Natural killer cell (primary cell): ENCODE measurements around the gene HAAO. TPM values are rescaled to one million over a fixed set of nuclear protein-coding genes. Genes with fewer than 3 reads are reported as not detected.

Source experiments
- ATAC-seq, 3 donors: fragments of 150-1000 bp in 2 of 3; fragments of 200-7000 bp in 1 of 3; cut with Tn5 transposase; 1 replicate in 1 of 3; 2 replicates in 2 of 3; pipeline ENCODE4 v1.10.0; 2021; ENCODE audit warnings: mild to moderate bottlenecking in 2 of 3, moderate library complexity in 2 of 3
- DNase-seq, 2 donors: peaks; one replicate each; pipeline versions ENCODE4 v3.0.0 to v3.0.0-alpha.2; 2013 to 2021; ENCODE audit warnings: mixed read lengths in 1 of 2
- H3K27ac ChIP-seq: one replicate; pipeline ENCODE4 v1.5.1; 2013; ENCODE audit warnings: mild to moderate bottlenecking, low read length
- H3K27me3 ChIP-seq: one replicate; pipeline ENCODE4 v1.6.1; 2013; ENCODE audit warnings: low read length; ENCODE audit not compliant: control insufficient read depth, insufficient read depth
- H3K36me3 ChIP-seq: one replicate; pipeline ENCODE4 v1.6.1; 2013; ENCODE audit warnings: low read length; ENCODE audit not compliant: control insufficient read depth, insufficient read depth
- H3K4me1 ChIP-seq: one replicate; pipeline ENCODE4 v1.6.1; 2013; ENCODE audit warnings: low read length; ENCODE audit not compliant: control insufficient read depth, insufficient read depth
- H3K4me3 ChIP-seq: one replicate; pipeline ENCODE4 v1.5.1; 2013; ENCODE audit warnings: low read length
- H3K9me3 ChIP-seq: one replicate; pipeline ENCODE4 v1.6.1; 2013; ENCODE audit warnings: low read length; ENCODE audit not compliant: control insufficient read depth, insufficient read depth
- H3K27ac Mint-ChIP-seq, 2 donors: one replicate each; pipeline ENCODE4 v1.8.0; 2022; ENCODE audit warnings: mild to moderate bottlenecking in 2 of 2, mixed read lengths in 2 of 2, moderate library complexity in 1 of 2
- H3K27me3 Mint-ChIP-seq, 2 donors: one replicate each; pipeline ENCODE4 v1.8.0; 2022; ENCODE audit warnings: low read depth in 2 of 2, mixed read lengths in 2 of 2
- H3K36me3 Mint-ChIP-seq: one replicate; pipeline ENCODE4 v1.8.0; 2022; ENCODE audit warnings: mixed read lengths
- H3K4me1 Mint-ChIP-seq, 2 donors: one replicate each; pipeline ENCODE4 v1.8.0; 2022; ENCODE audit warnings: mixed read lengths in 2 of 2
- H3K4me3 Mint-ChIP-seq: one replicate; pipeline ENCODE4 v1.8.0; 2022; ENCODE audit warnings: mild to moderate bottlenecking, moderate library complexity, mixed read lengths
- H3K9me3 Mint-ChIP-seq, 2 donors: one replicate each; pipeline ENCODE4 v1.8.0; 2022; ENCODE audit warnings: mixed read lengths in 2 of 2
- CTCF ChIP-seq: fragments of 200-600 bp; IDR thresholded peaks from one replicate; pipeline ENCODE4 v1.8.0; 2022; ENCODE audit warnings: antibody characterized with exemption
- WGBS: methylation state at CpG from one replicate; pipeline ENCODE4 v1.1.7; 2013; ENCODE audit warnings: missing lambda C conversion rate; ENCODE audit not compliant: insufficient coverage; 5-methylcytosine and 5-hydroxymethylcytosine counted together
- intact Hi-C: fragments of 100-400 bp; cut with micrococcal nuclease; formaldehyde crosslinking; loops from one replicate; pipeline ENCODE4 v1.14.2; 2022
- total RNA-seq, 4 donors: library from RNA; stranded (reverse); fragments of 120-200 nt in 1 of 4; gene quantifications; one replicate each; pipeline versions ENCODE4 v1.2.3 to v1.2.4, GENCODE V29; 2013 to 2022

The HAAO gene
- total RNA-seq, 3 donors from 2014 or later (not counting 1 experiment from before 2014, with no cell fraction given): 0.35 to 1.3 (median 0.68) TPM

DNA sequence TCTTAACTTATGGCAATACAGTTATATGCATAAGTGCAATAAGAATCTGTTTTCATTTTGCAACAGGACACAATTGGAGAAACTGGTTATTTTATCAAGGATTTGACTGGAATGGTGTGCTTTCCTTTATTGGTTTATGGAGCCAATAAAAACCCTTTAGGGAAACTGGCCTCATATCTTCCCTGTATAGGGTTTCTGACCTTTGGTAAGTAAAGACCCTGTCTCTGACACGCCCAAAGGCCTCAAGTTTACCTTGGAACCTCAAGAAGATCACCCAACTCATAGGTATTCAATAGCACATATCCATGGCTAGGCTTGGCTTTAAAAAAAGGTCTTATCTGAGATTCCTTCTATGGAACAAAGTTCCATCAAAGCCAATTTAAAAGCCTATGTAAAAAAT lies 11.2 kb downstream of the HAAO start:
- Histone ChIP-seq H3K27me3 (no peaks in the 10 kb centered on the region), H3K4me3 (no peak overlapping the region), H3K9me3 (no peaks in the 10 kb centered on the region), H3K36me3 (no peaks in the 10 kb centered on the region), H3K27ac (no peak overlapping the region), H3K4me1 (no peaks in the 10 kb centered on the region)
- H3K36me3 Mint-ChIP-seq: no peaks in the 10 kb centered on the region
- H3K27me3 Mint-ChIP-seq: no peaks in the 10 kb centered on the region
- ATAC-seq (no peak), DNase-seq (no peak)
- intact Hi-C loops: no loop called here
- WGBS: 92% methylated on average over 1 of the region's 1 CpG
- no peaks in the 10 kb centered on the region for H3K4me1 Mint-ChIP-seq
- TF ChIP-seq CTCF: no peak
- H3K4me3 Mint-ChIP-seq: no peak overlapping the region
- H3K27ac Mint-ChIP-seq: no peak overlapping the region
- H3K9me3 Mint-ChIP-seq: no peaks in the 10 kb centered on the region

DNA sequence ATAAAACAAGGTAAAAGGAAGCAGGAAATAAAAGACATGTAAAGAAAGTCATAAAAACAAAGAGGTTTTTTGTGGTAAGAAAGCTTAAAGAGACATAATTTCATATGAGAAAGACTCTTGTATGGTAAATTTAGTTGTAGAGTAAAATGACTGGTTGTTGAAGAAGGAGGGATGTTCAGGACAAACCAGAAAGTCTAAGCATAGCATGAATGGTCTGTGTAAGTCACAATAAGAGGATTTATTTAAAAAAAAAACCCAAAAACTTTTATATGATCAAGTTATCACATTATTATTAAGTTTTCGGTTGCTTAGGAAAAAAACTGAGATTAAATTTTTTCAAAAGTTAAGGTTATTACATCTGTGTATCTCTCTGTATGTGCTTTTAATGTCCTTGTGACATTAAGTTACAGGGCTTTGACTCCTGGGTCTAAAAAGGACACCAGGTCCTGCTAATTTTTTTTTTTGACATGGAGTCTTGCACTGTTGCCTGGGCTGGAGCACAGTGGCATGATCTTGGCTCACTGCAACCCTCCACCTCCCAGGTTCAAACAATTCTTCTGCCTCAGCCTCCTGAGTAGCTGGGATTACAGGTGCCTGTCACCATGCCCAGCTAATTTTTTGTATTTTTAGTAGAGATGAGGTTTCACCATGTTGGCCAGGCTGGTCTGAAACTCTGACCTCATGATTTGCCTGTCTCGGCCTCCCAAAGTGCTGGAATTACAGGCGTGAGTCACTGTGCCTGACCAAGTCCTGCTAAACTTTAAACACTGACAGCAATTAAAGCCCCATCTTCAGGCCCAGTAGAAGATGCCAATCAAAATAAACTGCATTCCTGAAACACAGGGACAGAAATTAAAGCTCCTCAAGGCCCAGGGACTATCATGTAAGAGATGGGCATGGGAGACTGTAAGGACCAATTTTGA lies 14.2 kb downstream of the HAAO start:
- Histone ChIP-seq H3K36me3 (no peaks in the 10 kb centered on the region), H3K27ac (no peak overlapping the region), H3K4me3 (no peak overlapping the region), H3K9me3 (no peaks in the 10 kb centered on the region), H3K27me3 (no peaks in the 10 kb centered on the region), H3K4me1 (no peaks in the 10 kb centered on the region)
- ATAC-seq (no peak), DNase-seq (no peak)
- no peak for TF ChIP-seq CTCF
- intact Hi-C loops: no loop called here
- Mint-ChIP-seq H3K27ac (no peak overlapping the region), H3K4me1 (peaks cover 0 to 11% of the 10 kb centered on the region in 2 donors), H3K36me3 (no peaks in the 10 kb centered on the region), H3K27me3 (no peaks in the 10 kb centered on the region), H3K9me3 (no peaks in the 10 kb centered on the region), H3K4me3 (no peak overlapping the region)
- 96% methylated on average over 3 of the region's 3 CpGs for WGBS

DNA sequence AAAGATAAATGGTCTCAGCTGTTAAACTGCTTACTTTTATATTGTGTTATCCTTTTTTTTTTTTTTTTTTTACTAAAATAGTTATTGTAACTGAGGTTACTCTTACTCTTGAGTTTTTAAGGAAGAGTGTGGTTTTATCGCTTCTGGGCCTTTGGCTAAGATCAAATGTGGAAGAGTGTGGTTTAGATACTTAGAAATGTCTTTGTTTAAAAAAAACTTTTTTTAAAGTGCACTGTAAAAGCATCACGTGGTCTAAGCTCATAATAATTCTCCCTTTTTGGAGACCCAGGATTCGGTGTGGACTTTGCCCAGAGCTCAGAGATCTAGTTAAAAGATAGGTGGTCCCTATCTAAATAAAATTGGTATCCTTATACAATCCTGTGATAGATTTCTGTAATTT lies 16.6 kb downstream of the HAAO start:
- H3K4me1 Mint-ChIP-seq: peaks cover 0 to 11% of the 10 kb centered on the region in 2 donors
- intact Hi-C loops: no loop called here
- H3K27ac Mint-ChIP-seq: peak overlapping the region in 1 of 2 donors; percentile 23
- no peaks in the 10 kb centered on the region for H3K36me3 Mint-ChIP-seq
- 11% methylated on average over 3 of the region's 3 CpGs for WGBS
- Histone ChIP-seq H3K9me3 (no peaks in the 10 kb centered on the region), H3K27ac (no peak overlapping the region), H3K36me3 (no peaks in the 10 kb centered on the region), H3K27me3 (no peaks in the 10 kb centered on the region), H3K4me3 (no peak overlapping the region), H3K4me1 (no peaks in the 10 kb centered on the region)
- H3K4me3 Mint-ChIP-seq: no peak overlapping the region
- H3K9me3 Mint-ChIP-seq: no peaks in the 10 kb centered on the region
- H3K27me3 Mint-ChIP-seq: no peaks in the 10 kb centered on the region
- no peak for DNase-seq
- no peak for TF ChIP-seq CTCF
- ATAC-seq: no peak
